ENCODE results near the gene SUSD5.

Gene SUSD5

DNA sequence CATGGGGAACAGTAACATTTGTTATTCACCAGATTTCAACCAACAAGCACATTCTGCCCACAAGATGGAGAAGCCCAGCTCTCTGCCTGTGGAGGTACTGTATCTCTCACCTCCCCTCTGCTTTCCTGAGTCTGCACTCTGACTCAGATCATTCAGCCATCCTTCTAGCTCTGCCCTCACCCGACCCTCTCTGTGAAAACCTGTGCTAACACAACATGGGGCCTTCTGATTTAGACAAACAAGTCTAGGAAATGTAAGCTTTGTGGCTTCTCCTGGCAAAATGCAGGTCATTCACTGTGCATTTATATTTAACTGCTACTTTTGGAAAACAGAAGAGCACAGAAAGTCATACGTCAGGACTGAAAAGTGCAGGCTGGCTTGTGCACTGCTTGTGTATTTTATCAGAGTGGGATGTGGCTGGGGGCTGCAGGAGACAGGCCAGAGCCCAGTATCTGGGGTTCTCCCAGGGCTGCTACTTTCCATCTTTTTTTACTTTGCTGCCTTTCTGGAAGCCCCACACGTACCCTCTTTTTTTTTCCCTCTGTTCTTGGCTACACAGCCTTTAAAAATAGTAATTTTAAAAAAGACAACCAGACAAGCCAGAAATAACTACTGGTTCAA is 50.8 kb downstream of the SUSD5 start:
- TF ChIP-seq SIN3A (IDR thresholded peaks at IDR 0.05; ENCODE audit: borderline replicate concordance, insufficient read depth, low read length), result no peak
- no peak for TF ChIP-seq POLR2AphosphoS5 (IDR thresholded peaks at IDR 0.05; ENCODE audit: low read depth, low read length)
- TF ChIP-seq TAF1 (IDR thresholded peaks at IDR 0.05; ENCODE audit: borderline replicate concordance, insufficient read depth, low read length), result no peak
- no peak for TF ChIP-seq FOXP2 (optimal IDR thresholded peaks at IDR 0.05; ENCODE audit: borderline replicate concordance, extremely low read depth, extremely low read length, insufficient read depth)
- TF ChIP-seq, protein P1, sequence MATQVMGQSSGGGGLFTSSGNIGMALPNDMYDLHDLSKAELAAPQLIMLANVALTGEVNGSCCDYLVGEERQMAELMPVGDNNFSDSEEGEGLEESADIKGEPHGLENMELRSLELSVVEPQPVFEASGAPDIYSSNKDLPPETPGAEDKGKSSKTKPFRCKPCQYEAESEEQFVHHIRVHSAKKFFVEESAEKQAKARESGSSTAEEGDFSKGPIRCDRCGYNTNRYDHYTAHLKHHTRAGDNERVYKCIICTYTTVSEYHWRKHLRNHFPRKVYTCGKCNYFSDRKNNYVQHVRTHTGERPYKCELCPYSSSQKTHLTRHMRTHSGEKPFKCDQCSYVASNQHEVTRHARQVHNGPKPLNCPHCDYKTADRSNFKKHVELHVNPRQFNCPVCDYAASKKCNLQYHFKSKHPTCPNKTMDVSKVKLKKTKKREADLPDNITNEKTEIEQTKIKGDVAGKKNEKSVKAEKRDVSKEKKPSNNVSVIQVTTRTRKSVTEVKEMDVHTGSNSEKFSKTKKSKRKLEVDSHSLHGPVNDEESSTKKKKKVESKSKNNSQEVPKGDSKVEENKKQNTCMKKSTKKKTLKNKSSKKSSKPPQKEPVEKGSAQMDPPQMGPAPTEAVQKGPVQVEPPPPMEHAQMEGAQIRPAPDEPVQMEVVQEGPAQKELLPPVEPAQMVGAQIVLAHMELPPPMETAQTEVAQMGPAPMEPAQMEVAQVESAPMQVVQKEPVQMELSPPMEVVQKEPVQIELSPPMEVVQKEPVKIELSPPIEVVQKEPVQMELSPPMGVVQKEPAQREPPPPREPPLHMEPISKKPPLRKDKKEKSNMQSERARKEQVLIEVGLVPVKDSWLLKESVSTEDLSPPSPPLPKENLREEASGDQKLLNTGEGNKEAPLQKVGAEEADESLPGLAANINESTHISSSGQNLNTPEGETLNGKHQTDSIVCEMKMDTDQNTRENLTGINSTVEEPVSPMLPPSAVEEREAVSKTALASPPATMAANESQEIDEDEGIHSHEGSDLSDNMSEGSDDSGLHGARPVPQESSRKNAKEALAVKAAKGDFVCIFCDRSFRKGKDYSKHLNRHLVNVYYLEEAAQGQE (IDR thresholded peaks at IDR 0.05; ENCODE audit: insufficient read depth in 1 of 2, low read depth in 2 of 2, low read length in 2 of 2), result no peak

DNA sequence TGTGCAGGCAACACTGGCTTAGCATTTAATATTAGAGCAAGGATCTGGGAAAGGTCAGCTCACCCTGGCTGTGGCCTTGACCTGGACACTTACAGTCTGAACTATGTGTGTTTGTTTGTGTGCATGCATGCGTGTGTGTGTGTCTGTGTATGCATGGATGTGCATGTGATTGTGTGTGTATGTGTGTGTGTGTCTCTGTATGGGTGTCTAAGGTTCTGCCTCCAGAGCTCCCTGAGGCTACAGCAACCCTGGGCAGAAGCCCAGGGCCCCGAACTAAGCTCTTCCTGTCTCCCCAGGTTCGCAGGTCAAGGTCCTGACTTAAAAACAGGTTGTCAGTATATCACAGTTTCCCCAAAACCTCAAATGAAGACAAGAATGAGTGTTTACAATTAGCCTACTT is 51.3 kb downstream of the SUSD5 start:
- TF ChIP-seq FOXP2 (optimal IDR thresholded peaks at IDR 0.05; ENCODE audit: borderline replicate concordance, extremely low read depth, extremely low read length, insufficient read depth), result no peak
- TF ChIP-seq TAF1 (IDR thresholded peaks at IDR 0.05; ENCODE audit: borderline replicate concordance, insufficient read depth, low read length), result no peak

DNA sequence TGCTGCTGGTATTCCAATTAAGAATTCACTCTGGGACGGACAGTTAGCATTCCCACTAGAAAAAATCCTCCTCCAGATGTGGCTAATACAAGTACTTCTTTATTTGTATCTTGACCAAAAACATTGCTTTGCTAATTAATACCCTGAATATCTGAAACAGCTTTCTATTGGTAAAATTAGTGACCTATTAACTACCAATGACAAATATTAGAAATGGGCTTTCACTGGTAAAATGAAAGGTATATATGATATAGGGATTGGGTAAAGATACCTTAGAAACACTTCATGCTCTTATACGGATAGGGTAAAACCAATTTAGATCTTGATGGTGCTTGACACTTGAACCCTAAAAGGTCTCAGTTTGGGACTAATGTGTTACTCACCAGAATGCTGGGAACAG is 52.5 kb downstream of the SUSD5 start:
- no peak for TF ChIP-seq POLR2AphosphoS5 (IDR thresholded peaks at IDR 0.05; ENCODE audit: low read depth, low read length)
- TF ChIP-seq FOXP2 (optimal IDR thresholded peaks at IDR 0.05; ENCODE audit: borderline replicate concordance, extremely low read depth, extremely low read length, insufficient read depth), result no peak

DNA sequence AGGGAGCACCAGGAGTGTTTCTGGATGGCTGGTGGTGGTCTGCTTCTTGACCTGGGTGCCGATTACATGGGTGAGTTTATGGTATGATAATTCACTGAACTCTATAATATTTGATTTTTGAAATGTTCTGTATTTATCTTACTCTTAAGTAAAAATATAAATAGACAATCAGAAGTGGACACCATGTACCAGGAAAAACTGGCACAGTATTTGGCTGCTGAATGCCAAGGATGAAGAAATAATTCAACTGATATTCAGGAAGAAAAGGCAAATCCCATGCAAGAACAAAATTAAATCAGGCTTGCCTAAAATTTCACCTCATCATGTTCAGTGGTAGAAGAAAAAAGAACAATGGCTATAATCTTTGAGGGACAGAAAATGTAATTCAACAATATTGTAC is 53.2 kb downstream of the SUSD5 start:
- TF ChIP-seq, protein P1 (IDR thresholded peaks at IDR 0.05; ENCODE audit: insufficient read depth in 1 of 2, low read depth in 2 of 2, low read length in 2 of 2), result no peak
- TF ChIP-seq FOXP2 (optimal IDR thresholded peaks at IDR 0.05; ENCODE audit: borderline replicate concordance, extremely low read depth, extremely low read length, insufficient read depth) (no peak), TAF1 (IDR thresholded peaks at IDR 0.05; ENCODE audit: borderline replicate concordance, insufficient read depth, low read length) (no peak), SIN3A (IDR thresholded peaks at IDR 0.05; ENCODE audit: borderline replicate concordance, insufficient read depth, low read length) (no peak), POLR2AphosphoS5 (IDR thresholded peaks at IDR 0.05; ENCODE audit: low read depth, low read length) (no peak)

DNA sequence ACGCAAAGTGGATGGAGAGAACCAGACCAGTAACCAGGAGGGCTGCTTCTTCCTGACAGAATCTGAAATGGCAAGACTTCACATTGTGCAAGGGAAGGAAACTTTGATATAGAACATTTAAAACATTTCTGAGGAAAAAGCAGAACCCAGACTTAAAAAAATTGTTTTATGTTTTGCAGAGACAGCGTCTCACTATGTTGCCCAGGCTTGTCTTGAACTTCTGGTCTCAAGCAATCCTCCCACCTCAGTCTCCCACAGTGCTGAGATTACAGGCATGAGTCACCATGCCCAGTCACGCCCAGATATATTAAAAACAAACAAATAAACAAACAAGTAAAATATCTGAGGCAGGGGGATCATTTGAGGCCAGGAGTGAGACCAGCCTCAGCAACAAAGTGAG is 58.6 kb downstream of the SUSD5 start:
- TF ChIP-seq SIN3A (IDR thresholded peaks at IDR 0.05; ENCODE audit: borderline replicate concordance, insufficient read depth, low read length) (no peak), TAF1 (IDR thresholded peaks at IDR 0.05; ENCODE audit: borderline replicate concordance, insufficient read depth, low read length) (no peak), FOXP2 (optimal IDR thresholded peaks at IDR 0.05; ENCODE audit: borderline replicate concordance, extremely low read depth, extremely low read length, insufficient read depth) (no peak), POLR2AphosphoS5 (IDR thresholded peaks at IDR 0.05; ENCODE audit: low read depth, low read length) (no peak)
- TF ChIP-seq, protein P1 (IDR thresholded peaks at IDR 0.05; ENCODE audit: insufficient read depth in 1 of 2, low read depth in 2 of 2, low read length in 2 of 2), result no peak

DNA sequence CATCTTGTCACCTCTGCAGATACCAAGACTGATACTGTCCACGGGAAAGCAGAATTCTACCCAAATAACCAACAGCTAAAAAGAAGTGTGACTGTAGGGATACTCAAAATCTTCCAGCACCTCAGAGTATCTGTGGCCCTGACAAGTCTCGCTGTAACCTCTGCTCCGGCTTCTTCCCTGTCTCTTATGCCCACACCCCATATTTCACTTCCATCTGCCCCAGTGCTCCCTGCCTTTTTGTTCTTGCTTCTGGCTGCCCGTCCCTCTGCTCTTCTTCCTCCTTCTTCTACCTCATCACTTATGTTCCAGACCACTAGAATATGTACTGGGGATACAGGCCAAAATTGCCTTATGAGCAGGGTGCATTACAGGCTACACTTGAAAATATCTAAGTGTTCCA is 59.4 kb downstream of the SUSD5 start:
- no peak for TF ChIP-seq SIN3A (IDR thresholded peaks at IDR 0.05; ENCODE audit: borderline replicate concordance, insufficient read depth, low read length)
- TF ChIP-seq TAF1 (IDR thresholded peaks at IDR 0.05; ENCODE audit: borderline replicate concordance, insufficient read depth, low read length), result no peak
- TF ChIP-seq POLR2AphosphoS5 (IDR thresholded peaks at IDR 0.05; ENCODE audit: low read depth, low read length), result no peak
- TF ChIP-seq FOXP2 (optimal IDR thresholded peaks at IDR 0.05; ENCODE audit: borderline replicate concordance, extremely low read depth, extremely low read length, insufficient read depth), result no peak
- TF ChIP-seq, protein P1 (IDR thresholded peaks at IDR 0.05; ENCODE audit: insufficient read depth in 1 of 2, low read depth in 2 of 2, low read length in 2 of 2), result no peak
